HG03565 (cell line): ENCODE data around the gene HNRNPU.
A peak's percentile ranks its signal among the peaks of the same experiment; 100 is the strongest.

Experiments
- ATAC-seq: cut with Tn5 transposase; IDR thresholded peaks from one replicate; pipeline ENCODE4 v1.9.1; 2021; ENCODE audit warnings: mild to moderate bottlenecking, moderate library complexity; ENCODE audit not compliant: unreplicated experiment

HNRNPU gene

GRCh38 chr1:244864253-244865027 lies at the start of gene HNRNPU:
TSS of gene HNRNPU (minus strand) at chr1:244864543. CDS start at chr1:244864307, 236 bp downstream.
- peak; percentile 68 for ATAC-seq

DNA sequence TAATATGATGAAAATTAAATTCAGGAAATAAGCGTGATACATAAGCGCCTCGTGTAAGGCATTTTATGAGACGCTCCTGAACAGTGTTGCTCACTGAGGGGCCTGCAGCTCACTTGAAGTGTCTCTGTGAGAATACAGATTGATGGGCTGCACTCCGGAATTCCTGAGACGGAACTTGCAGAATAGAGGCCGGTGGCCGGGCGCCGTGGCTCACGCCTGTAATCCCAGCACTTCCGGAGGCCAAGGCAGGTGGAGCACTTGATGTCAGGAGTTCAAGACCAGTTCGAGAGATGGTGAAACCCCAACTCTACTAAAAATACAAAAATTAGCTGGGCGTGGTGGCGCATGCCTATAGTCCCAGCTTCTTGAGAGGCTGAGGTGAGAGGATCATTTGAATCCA lies 49.5 kb upstream of the HNRNPU start:
- no peak for ATAC-seq

DNA sequence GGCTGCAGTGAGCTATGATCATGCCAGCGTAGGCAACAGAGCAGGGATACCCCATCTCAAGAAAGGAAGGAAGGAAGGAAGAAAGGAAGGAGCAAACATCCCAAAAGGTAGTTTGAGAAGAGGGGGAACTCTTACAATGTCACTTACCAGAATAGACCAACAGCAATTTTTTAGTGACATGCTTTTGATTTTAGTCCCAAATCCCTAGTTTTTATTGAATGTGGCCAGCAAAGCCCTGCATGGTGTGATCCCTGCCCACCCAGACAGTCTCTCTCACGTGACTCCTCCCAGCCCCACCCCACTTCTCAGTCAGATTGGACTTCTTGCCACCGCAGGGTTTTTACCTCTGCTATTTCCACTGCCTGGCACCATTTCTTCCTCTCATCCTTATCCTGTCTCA lies 39.8 kb upstream of the HNRNPU start:
- no peak for ATAC-seq

DNA sequence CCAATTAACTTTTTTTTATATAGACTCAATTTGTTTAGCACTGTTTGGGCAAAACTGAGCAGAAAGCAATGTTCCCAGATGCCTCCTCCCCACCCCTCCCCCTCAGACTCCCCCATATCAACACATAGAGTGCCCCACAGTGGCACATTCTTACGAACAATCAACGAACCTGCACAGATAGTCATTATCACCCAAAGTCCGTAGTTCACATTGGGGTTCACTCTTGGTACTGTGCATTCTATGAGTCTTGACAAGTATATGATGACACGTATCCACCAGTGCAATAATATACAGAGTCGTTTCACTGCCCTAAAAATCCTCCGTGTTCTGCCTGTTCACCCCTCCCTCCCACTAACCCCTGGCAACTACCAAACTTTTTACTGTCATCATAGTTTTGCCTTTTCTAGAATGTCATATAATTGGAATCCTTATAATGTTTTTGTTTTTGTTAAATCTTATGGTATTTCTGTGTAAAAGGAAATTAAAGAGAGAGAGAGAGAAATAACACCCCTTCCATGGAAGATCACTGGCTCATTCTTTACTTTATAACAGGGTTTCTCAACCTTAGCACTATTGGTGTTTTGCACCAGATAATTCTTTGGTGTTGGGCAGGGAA lies 37.2 kb upstream of the HNRNPU start:
- ATAC-seq, result no peak

DNA sequence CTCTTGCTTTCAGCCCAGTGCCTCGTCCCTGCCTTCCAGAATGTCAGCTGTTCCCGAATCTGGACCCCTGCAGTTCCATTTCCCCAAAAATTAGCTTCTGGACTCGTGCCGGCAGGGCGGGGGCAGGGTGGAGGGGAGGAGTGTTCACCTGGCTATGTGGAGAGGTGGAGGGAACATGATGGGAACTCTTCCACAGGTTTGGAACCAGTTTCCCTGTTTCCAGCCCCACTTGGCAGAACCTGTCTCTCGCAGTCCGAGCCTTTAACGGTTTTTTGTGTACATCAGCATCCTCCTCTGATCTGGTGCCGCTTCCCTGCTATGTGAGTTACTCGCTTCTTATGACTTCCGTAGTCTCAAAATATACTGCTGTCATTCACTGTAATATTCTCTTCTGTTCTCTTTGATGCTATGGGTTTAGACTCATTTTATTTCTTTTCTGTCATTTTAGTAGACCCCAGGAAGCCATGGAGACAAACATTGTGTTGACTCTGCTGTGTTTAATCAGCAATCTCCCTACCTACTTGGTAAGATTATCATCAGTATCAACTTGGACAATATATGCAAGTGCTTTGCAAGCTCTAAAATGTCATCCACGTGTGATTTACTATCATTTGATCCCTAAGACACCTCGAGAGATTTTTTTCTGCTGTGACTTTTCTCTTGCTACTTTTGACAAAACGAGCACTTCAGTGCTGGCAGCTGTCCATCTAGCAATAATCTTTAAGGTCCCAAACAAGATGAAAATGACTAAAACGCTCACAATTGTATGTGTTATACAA lies 33.3 kb upstream of the HNRNPU start:
- no peak for ATAC-seq

DNA sequence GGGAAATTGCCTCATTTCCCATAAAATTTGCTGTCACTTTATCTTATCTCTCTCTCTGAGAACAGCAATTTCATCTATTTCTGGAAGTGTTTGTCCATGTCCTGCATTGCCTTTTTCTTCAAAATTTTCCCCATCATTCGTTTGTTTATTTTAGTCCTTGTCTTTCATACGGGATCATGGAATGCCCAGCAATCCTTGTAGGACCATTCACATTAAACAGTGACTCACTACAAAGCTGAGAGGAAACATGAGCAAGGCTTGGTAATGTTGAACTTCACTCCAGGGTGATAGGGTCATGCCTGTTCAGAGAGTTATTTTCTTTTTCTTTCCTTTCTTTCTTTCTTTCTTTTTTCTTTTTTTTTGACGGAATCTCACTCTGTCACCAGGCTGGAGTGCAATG lies 32.2 kb upstream of the HNRNPU start:
- no peak for ATAC-seq

DNA sequence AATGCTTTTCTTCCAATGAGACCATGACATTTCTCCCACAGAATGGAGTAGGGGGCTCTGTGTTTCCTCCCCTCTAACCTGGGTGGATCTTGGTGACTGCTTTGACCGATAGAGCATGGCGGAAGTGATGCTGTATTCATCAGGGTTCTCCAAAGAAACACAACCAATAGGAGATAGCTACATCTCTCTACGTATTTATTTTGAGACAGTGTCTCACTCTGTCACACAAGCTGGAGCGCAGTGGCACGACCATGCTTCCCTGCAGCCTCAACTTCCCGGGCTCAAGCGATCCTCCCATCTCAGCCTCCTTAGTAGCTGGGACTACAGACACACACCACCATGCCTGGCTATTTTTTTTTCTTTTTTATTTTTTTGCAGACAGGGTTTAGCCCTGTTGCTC lies 29.5 kb upstream of the HNRNPU start:
- no peak for ATAC-seq

DNA sequence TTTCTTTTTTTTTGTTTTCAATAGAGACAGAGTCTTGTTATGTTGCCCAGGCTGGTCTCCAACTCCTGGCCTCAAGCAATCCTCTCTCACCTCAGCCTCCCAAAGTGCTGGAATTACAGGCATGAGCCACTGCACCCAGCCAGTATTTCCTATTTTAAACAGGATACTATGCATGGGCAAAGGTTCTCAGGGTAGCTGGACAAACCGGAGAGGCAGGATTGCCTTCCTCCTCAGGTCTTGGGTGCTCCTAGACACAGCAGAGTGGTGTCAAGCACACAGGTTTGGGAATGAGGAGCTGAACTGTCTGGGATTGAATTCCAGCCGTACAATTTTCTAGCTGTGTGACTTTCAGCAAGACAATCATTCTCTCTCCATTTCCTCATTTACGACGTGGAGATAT lies 22.9 kb upstream of the HNRNPU start:
- ATAC-seq, result no peak

- ATAC-seq, result no peak
These were observed 17.4 kb upstream of the HNRNPU start for GRCh38 chr1:244881552-244882280.

DNA sequence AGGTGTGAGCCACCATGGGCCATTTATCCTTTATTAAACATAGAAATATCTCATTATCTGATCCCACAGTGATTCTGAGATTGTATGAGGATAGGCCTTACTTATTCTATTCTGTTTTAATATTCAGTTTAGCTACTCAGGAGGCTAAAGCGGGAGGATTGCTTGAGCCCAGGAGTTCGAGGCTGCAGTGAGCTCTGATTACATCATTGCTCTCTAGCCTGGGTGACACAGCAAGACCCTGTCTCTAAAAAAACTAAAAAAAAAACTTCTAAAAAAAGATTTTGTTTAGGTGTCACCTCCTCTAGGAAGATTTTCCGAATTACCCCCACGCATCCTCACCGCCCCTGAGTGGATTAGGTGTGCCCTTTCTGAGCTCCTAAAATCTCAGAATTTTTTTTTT lies 14.3 kb upstream of the HNRNPU start:
- ATAC-seq, result no peak

- ATAC-seq, result no peak
These were observed 12.0 kb upstream of the HNRNPU start for GRCh38 chr1:244876228-244876910.

GRCh38 chr1:244874974-244875579 lies 10.7 kb upstream of the HNRNPU start:
- ATAC-seq, result no peak

GRCh38 chr1:244869950-244870349 lies 5.6 kb upstream of the HNRNPU start:
- no peak for ATAC-seq

DNA sequence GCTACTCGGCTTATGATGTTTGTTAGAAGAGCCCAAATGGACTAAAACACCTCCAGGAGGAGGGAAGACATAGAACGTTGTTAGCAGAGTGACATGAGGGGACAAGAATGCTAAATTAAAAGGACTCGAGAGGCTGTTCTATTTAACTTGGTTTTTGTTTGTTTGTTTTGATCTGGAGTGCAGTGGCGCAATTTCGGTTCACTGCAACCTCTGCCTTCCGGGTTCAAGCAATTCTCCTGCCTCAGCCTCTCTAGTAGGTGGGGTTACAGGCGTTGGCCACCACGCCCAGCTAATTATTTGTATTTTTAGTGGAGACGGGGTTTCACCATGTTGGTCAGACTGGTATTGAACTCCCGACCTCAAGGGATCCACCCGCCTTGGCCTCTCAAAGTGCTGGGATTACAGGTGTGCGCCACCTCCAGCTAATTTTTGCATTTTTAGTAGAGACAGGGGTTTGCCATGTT lies 5.1 kb upstream of the HNRNPU start:
- ATAC-seq, result no peak

DNA sequence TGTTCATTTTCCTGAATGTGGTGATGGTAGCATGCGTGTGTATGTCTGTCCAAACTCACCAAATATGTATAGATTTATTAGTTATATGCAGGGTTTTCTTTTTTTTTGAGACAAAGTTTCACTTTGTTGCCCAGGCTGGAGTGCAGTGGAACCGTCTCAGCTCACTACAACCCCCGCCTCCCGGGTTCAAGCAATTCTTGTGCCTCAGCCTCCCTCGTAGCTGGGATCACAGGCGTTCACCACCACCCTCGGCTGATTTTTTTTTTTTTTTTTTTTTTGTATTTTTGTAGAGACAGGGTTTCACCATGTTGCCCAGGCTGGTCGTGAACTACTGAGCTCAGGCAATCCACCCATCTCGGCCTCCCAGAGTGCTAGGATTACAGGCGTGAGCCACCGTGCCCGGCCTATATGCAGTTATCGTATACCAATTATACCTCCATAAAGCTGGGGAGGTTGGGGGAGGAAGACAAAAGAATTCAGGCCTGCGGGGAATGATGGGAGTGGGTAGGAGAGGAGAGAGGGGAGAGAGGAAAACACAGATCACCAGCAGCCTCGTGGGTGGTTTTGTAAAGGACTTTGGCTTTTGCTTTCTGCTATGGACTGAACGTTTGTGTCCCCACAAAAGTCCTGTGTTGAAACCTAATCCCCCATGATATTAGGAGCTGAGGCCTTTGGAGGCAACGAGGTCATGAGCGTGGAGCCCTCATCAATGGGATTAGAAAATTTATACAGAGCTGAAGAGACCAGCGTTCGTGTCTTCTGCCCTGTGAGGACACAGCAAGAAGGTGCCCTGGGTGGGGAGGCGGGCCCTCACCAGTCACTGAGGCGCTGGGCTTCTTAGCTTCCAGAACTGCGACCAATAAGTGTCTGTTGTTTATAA lies 4.4 kb upstream of the HNRNPU start:
- no peak for ATAC-seq

DNA sequence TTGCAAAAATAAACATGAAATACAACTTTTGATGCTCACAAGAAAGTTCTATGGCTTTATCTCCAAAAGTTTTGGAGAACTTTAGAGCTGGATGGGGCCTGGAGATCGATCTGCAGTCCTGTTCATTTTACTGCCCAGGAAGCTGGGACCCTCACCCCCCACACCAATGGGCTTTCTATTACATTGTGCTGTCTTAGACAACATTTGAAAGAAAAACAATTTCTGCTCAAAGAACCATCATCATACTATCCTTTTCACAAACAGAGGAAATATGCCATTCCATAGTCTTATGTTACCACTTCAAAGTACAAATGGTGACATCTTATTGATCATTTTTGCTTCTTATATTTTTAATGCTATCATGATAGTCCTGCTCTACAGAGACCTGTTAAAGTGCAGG lies 2.0 kb upstream of the HNRNPU start:
- ATAC-seq, result no peak

- no peak for ATAC-seq
These were observed 1.5 kb upstream of the HNRNPU start for GRCh38 chr1:244865820-244866219.

GRCh38 chr1:244865028-244865371 lies 657 bp upstream of the HNRNPU start:
- no peak for ATAC-seq
